Measurements from ENCODE around the gene CCDC152. TPM values are rescaled to one million over a fixed set of nuclear protein-coding genes. Genes with fewer than 3 reads are reported as not detected.

CCDC152 gene
- total RNA-seq, 1 experiment from 2014 or later: not detected

GRCh38 chr5:42799241-42799608 lies 42.6 kb downstream of the CCDC152 start:
- CTCF ChIA-PET: no interaction called here
- no TSS peak for BruUV-seq (replicated peaks)

DNA sequence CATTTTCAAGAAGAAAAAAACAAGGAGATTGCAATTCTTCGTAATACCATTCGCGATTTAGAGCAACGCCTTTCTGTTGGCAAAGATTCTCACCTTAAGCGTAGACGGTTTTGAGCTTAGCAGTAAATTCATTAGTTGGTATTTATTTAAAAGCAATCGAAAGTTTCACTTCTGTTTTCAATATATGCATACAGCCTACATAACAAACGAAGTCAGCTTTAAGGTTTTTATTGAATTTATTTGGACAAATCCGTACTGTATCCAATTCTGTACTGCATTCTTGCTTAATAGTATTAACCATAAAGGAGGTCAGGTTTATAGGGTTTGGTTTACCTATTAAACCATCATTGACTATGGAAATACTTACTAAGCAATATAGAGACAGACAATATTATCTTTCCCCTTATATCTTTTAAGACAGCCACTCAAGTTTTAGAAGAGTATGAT lies 43.1 kb downstream of the CCDC152 start:
- Histone ChIP-seq H3F3A (ENCODE audit: low read length, unreplicated experiment) (no peaks in the 10 kb centered on the region), H3K4me3 (ENCODE audit: low read length) (no peak overlapping the region), H3K79me2 (ENCODE audit: low read length) (no peaks in the 10 kb centered on the region), H3K9me3 (ENCODE audit: low read length) (no peaks in the 10 kb centered on the region), H3K27ac (ENCODE audit: low read length) (no peak overlapping the region), H3K9ac (ENCODE audit: low read length) (no peak overlapping the region), H4K20me1 (ENCODE audit: low read length) (no peaks in the 10 kb centered on the region), H3K36me3 (ENCODE audit: low read depth, low read length) (no peaks in the 10 kb centered on the region), H3K4me2 (ENCODE audit: low read length) (no peak overlapping the region), H2AFZ (ENCODE audit: low read length) (no peak overlapping the region), H3K27me3 (ENCODE audit: low read length) (no peaks in the 10 kb centered on the region), H3K9me2 (replicated peaks; ENCODE audit: low read length) (no peaks in the 10 kb centered on the region), H3K4me1 (ENCODE audit: insufficient read depth, low read length) (no peaks in the 10 kb centered on the region)
- POLR2A ChIA-PET (ENCODE audit: unreplicated experiment): no interaction called here
- CTCF ChIA-PET: no interaction called here
- TF ChIP-seq, protein P1, sequence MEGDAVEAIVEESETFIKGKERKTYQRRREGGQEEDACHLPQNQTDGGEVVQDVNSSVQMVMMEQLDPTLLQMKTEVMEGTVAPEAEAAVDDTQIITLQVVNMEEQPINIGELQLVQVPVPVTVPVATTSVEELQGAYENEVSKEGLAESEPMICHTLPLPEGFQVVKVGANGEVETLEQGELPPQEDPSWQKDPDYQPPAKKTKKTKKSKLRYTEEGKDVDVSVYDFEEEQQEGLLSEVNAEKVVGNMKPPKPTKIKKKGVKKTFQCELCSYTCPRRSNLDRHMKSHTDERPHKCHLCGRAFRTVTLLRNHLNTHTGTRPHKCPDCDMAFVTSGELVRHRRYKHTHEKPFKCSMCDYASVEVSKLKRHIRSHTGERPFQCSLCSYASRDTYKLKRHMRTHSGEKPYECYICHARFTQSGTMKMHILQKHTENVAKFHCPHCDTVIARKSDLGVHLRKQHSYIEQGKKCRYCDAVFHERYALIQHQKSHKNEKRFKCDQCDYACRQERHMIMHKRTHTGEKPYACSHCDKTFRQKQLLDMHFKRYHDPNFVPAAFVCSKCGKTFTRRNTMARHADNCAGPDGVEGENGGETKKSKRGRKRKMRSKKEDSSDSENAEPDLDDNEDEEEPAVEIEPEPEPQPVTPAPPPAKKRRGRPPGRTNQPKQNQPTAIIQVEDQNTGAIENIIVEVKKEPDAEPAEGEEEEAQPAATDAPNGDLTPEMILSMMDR (conservative IDR thresholded peaks at IDR 0.05; ENCODE audit: low read depth, low read length): no peak
- TF ChIP-seq EZH2phosphoT487 (IDR thresholded peaks at IDR 0.05; ENCODE audit: borderline replicate concordance, low read length) (no peak), EZH2 (IDR thresholded peaks at IDR 0.05; ENCODE audit: low read length, unreplicated experiment) (no peak)
- intact Hi-C loops (cut with micrococcal nuclease): no loop called here
- ATAC-seq: no peak
- DNase-seq: no peak
- BruUV-seq (replicated peaks): no TSS peak

More at GRCh38 chr5:42799241-42799608, 42.6 kb downstream of the CCDC152 start:
- Histone ChIP-seq H3K4me3 (ENCODE audit: low read length) (no peak overlapping the region), H3K79me2 (ENCODE audit: low read length) (no peaks in the 10 kb centered on the region), H3F3A (ENCODE audit: low read length, unreplicated experiment) (no peaks in the 10 kb centered on the region), H4K20me1 (ENCODE audit: low read length) (no peaks in the 10 kb centered on the region), H3K4me2 (ENCODE audit: low read length) (no peak overlapping the region), H3K9me3 (ENCODE audit: low read length) (no peaks in the 10 kb centered on the region), H3K27me3 (ENCODE audit: low read length) (no peaks in the 10 kb centered on the region), H3K9ac (ENCODE audit: low read length) (no peak overlapping the region), H3K9me2 (replicated peaks; ENCODE audit: low read length) (no peaks in the 10 kb centered on the region), H3K36me3 (ENCODE audit: low read depth, low read length) (no peaks in the 10 kb centered on the region), H2AFZ (ENCODE audit: low read length) (no peak overlapping the region), H3K27ac (ENCODE audit: low read length) (no peak overlapping the region), H3K4me1 (ENCODE audit: insufficient read depth, low read length) (no peaks in the 10 kb centered on the region)
- TF ChIP-seq EZH2 (IDR thresholded peaks at IDR 0.05; ENCODE audit: low read length, unreplicated experiment): no peak
- TF ChIP-seq, protein P1 (conservative IDR thresholded peaks at IDR 0.05; ENCODE audit: low read depth, low read length): no peak
- no peak for TF ChIP-seq EZH2phosphoT487 (IDR thresholded peaks at IDR 0.05; ENCODE audit: borderline replicate concordance, low read length)
- DNase-seq (no peak), ATAC-seq (no peak)
- POLR2A ChIA-PET (ENCODE audit: unreplicated experiment): no interaction called here
- intact Hi-C loops (cut with micrococcal nuclease): no loop called here

GRCh38 chr5:42800748-42801330 lies 44.2 kb downstream of the CCDC152 start:
- H3K9me2 ChIP-seq (replicated peaks; ENCODE audit: low read length): no peaks in the 10 kb centered on the region
- H3K27me3 ChIP-seq (ENCODE audit: low read length): no peaks in the 10 kb centered on the region
- BruUV-seq (replicated peaks): no TSS peak
- no peaks in the 10 kb centered on the region for H3K9me3 ChIP-seq (ENCODE audit: low read length)
- no peak overlapping the region for H3K9ac ChIP-seq (ENCODE audit: low read length)
- TF ChIP-seq, protein P1 (conservative IDR thresholded peaks at IDR 0.05; ENCODE audit: low read depth, low read length): no peak
- no peak for TF ChIP-seq EZH2phosphoT487 (IDR thresholded peaks at IDR 0.05; ENCODE audit: borderline replicate concordance, low read length)
- H2AFZ ChIP-seq (ENCODE audit: low read length): no peak overlapping the region
- H3K27ac ChIP-seq (ENCODE audit: low read length): no peak overlapping the region
- no peaks in the 10 kb centered on the region for H3K36me3 ChIP-seq (ENCODE audit: low read depth, low read length)
- no peaks in the 10 kb centered on the region for H3K79me2 ChIP-seq (ENCODE audit: low read length)
- H3K4me3 ChIP-seq (ENCODE audit: low read length): no peak overlapping the region
- intact Hi-C loops (cut with micrococcal nuclease): no loop called here
- H3F3A ChIP-seq (ENCODE audit: low read length, unreplicated experiment): no peaks in the 10 kb centered on the region
- POLR2A ChIA-PET (ENCODE audit: unreplicated experiment): interaction anchor here (0.6 kb wide), 1 partner anchor 28 kb away, joined by 4 read pairs; no protein-coding TSS in a partner anchor
- H4K20me1 ChIP-seq (ENCODE audit: low read length): no peaks in the 10 kb centered on the region
- no peaks in the 10 kb centered on the region for H3K4me1 ChIP-seq (ENCODE audit: insufficient read depth, low read length)
- H3K4me2 ChIP-seq (ENCODE audit: low read length): no peak overlapping the region
- CTCF ChIA-PET: no interaction called here
- DNase-seq (no peak), ATAC-seq (no peak)
